ENCODE data around the gene PERP. TPM values are rescaled to one million over a fixed set of nuclear protein-coding genes. Genes with fewer than 3 reads are reported as not detected.

The PERP gene
- total RNA-seq, 6 experiments from 2014 or later = 27.9 to 61.6 (median 45.7) TPM

DNA sequence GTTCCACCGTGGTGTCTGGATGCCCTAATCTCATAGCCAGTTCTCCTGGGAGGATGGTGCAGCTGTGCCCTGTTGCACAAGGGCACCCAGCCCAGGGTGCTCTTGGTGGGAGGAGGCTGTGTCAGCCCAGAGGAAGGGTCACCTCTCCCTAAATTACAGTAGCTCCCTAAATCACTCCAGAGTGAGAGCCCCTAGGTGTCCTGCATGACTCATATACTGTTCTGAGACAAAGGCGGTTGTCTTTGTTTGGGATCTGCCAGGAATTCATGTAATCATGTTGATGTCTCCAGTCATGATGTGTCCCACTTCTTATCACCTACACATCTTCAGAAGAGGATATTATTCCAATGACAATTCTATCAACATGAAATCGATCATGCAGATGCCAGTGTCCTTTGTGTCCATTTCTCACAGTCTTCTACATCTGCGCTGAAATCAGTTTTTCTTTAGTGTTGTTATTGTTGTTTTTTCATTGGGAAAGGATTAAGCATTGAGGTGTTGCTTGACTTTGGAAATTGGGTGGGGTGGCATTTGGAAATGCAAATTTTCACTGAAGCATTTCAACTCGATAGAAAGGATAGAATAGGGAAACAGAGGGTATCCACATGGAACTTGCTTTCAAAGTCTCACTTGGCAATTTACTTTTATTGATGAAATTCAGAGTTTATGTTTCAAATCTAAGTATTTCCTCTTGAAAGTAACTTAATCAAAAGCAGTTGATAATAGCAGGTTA is 19.5 kb downstream of the PERP start:
- 82% methylated on average over 4 of the region's 5 CpGs for WGBS (ENCODE audit: insufficient coverage, low coverage, low lambda C conversion rate, missing lambda C conversion rate)
- TF ChIP-seq CTCF (IDR thresholded peaks at IDR 0.05) (no peak), POLR2A (IDR thresholded peaks at IDR 0.05) (no peak)
- intact Hi-C loops (cut with DNase I) = no loop called here
- ATAC-seq = peak in 3 of 4 donors; percentile 17 to 29 (median 23)
- no peak for DNase-seq
- no peaks in the 10 kb centered on the region for H3K9me3 ChIP-seq
- no peaks in the 10 kb centered on the region for H3K27me3 ChIP-seq
- H3K27ac ChIP-seq = peak overlapping the region in 2 of 3 donors; percentile 64 to 84
- H3K36me3 ChIP-seq = no peaks in the 10 kb centered on the region
- no peak overlapping the region for H3K4me3 ChIP-seq
- peaks cover 0 to 27% (median 4%) of the 10 kb centered on the region in 4 donors for H3K4me1 ChIP-seq

DNA sequence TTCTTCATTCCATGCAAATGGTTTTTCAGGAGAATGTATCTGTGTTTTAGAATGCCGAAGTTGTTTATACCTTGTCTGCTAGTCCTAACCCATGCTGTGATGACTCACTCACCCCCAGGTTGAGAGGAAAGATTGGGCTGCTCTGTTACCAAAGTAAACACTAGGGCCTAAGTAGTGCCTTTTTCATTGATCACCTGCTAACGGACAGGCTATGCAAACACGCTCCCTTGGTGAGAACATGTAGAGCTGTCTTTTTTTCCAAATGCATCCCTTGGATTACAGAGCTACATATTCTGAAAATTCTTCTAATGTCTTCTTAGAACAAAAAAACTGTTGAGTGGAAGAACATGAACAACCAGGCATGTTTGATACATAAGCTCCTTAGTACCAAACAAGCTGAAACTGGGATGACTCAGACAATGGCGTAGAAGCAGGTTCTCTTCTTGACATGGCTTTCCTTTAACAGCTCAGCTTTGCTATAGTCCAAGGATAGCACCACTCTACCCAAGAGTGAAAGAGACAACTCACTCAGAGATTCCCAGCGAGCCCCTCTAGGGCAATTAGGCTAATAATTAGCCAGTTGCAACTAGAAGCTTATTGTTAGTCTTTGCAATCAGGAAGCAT is 20.5 kb downstream of the PERP start:
- DNase-seq = peak in 2 of 3 donors; percentile 43 to 70
- 30% methylated on average over 5 of the region's 5 CpGs for WGBS (ENCODE audit: insufficient coverage, low coverage, low lambda C conversion rate, missing lambda C conversion rate)

GRCh38 chr6:138085839-138086222 is 21.4 kb downstream of the PERP start:
- WGBS (ENCODE audit: insufficient coverage, low coverage, low lambda C conversion rate, missing lambda C conversion rate) = 19% methylated on average over 2 of the region's 2 CpGs
- Histone ChIP-seq H3K9me3 (no peaks in the 10 kb centered on the region), H3K27ac (peak overlapping the region; percentile 44 to 84 (median 52)), H3K4me3 (peak overlapping the region in 1 of 3 donors; percentile 14), H3K4me1 (peaks cover 0 to 27% (median 4%) of the 10 kb centered on the region in 4 donors), H3K27me3 (no peaks in the 10 kb centered on the region), H3K36me3 (no peaks in the 10 kb centered on the region)
- intact Hi-C loops (cut with DNase I) = no loop called here
- ATAC-seq = peak; percentile 52 to 71 (median 63)
- no peak for TF ChIP-seq POLR2A (IDR thresholded peaks at IDR 0.05)
- no peak for TF ChIP-seq CTCF (IDR thresholded peaks at IDR 0.05)
- DNase-seq = no peak

More for the DNA sequence above, 20.5 kb downstream of the PERP start:
- Histone ChIP-seq H3K4me1 (peaks cover 0 to 27% (median 4%) of the 10 kb centered on the region in 4 donors), H3K4me3 (no peak overlapping the region), H3K27ac (peak overlapping the region; percentile 58 to 84 (median 64)), H3K27me3 (no peaks in the 10 kb centered on the region), H3K36me3 (no peaks in the 10 kb centered on the region), H3K9me3 (no peaks in the 10 kb centered on the region)
- peak; percentile 82 to 94 (median 90) for ATAC-seq
- intact Hi-C loops (cut with DNase I) = no loop called here
- TF ChIP-seq CTCF (IDR thresholded peaks at IDR 0.05) = no peak
- no peak for TF ChIP-seq POLR2A (IDR thresholded peaks at IDR 0.05)

DNA sequence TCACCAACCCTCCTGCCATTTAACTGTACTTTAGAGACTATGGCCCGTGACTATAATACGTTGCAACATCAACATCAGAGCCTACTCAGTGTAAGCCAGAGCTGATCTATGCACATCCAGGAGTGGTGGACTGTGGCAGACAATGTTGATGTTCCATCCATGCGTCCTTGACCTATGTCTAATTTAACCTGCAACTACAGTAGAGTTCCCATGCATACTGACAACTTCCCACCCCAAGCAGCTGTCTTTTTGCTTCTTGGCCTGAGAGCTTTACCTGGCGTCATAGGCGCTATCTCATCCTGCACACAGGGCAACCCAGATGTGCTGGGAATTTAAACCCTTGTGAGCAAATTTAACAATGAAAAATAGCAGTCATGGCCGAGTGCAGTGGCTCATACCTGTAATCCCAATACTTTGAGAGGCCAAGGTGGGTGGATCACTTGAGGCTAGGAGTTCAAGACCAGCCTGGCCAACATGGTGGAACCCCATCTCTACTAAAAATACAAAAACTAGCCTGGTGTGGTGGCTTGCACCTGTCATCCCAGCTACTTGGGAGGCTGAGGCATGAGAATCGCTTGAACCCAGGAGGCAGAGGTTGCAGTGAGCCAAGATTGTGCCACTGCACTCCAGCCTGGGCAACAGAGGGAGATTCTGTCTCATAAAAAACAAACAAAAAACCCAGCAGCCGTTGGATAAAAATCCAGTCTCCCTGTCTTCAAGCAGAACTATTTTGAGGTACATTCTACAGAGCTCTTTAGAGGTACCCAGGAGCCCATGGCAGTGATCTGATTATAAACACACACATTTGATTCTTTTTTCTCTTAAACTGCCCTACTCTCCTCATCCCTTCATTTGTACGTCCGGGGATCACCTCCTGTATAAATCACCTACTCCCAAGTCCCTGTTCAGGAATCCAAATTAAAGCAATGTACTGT is 22.0 kb downstream of the PERP start:
- H3K36me3 ChIP-seq = no peaks in the 10 kb centered on the region
- intact Hi-C loops (cut with DNase I) = no loop called here

More for the DNA sequence above, 22.0 kb downstream of the PERP start:
- Histone ChIP-seq H3K27ac (peak overlapping the region; percentile 44 to 84 (median 52)), H3K27me3 (no peaks in the 10 kb centered on the region), H3K4me1 (peaks cover 0 to 27% (median 4%) of the 10 kb centered on the region in 4 donors), H3K9me3 (no peaks in the 10 kb centered on the region), H3K4me3 (peak overlapping the region in 1 of 3 donors; percentile 14)
- 33% methylated on average over 7 of the region's 10 CpGs for WGBS (ENCODE audit: insufficient coverage, low coverage, low lambda C conversion rate, missing lambda C conversion rate)
- DNase-seq (no peak), ATAC-seq (peak in 3 of 4 donors; percentile 4 to 16 (median 13))
- no peak for TF ChIP-seq POLR2A (IDR thresholded peaks at IDR 0.05)
- no peak for TF ChIP-seq CTCF (IDR thresholded peaks at IDR 0.05)

All from right lobe of liver (tissue), 6 donors.